GM18909 (cell line): Measurements from ENCODE around the gene SRSF5.
"Not testable (repeated sequence)": the region's sequence is repeated elsewhere in the genome, so short reads cannot be mapped to it uniquely, and the experiment has no call there.

Experiments used
- ATAC-seq: cut with Tn5 transposase; IDR thresholded peaks from one replicate; pipeline ENCODE4 v1.9.1; 2021; ENCODE audit warnings: mild to moderate bottlenecking; ENCODE audit not compliant: unreplicated experiment, poor library complexity

The SRSF5 gene

DNA sequence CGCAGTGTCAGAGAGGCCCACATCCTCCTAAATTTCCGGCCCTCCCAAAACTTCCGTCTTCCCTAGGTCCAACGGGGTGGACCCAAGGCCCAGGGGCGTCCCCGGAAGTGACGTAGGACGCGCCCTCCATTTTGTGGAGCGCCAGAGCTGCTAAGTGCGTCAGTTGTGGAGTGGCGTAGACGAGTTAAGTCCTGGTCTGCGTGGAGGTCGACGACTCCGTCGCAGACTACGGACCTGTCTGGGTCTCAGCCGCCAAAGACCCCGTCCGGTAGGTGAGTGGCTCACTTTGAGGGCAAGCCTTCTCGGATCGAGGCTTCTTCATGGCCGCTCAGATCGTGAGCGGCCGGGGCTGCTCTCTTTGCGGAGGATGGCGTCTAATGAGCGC lies at the start of gene SRSF5:
Gene SRSF5 (plus strand): TSS at position 159 of the 385 bp plus-strand sequence. CDS start 1,015 bp downstream, outside the sequence.
- peak; percentile 83 for ATAC-seq

DNA sequence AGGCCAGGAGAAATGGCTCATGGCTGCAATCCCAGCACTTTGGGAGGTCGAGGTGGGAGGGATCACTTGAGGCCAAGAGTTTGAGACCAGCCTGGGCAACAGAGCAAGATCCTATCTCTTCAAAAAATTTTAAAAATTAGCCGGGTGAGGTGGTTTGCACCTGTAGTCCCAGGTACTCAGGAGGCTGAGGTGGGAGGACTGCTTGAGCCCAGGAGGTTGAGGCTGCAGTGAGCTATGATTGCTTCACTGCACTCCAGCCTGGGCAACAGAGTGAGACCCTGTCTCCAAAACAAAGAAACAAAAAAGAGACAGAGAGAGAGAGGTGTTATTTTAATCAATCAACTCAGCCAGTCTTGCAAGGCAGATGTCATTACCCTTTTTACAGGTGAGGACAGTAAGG lies 48.3 kb upstream of the SRSF5 start:
- not testable (repeated sequence) for ATAC-seq

DNA sequence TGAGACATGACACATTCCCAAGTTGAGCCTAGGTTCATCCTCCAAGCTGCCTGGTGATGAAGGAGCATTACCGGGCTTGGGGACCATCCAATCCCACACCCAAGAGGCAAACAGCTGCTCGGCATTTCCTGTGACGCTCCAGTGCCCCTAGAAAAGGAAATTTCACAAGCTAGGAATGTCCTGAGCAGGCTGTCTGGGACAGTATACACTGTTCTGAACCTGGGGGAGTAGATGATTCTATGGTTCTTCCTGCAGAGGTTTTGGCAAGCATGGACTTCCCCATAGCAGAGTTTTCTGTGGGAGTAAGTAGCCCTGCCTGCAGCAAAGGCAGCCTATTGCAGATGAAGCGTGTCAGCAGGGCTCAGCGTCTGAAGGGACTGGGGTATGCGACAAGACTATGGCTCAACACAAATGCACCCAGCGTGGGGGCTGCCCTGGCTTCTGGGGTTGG lies 47.4 kb upstream of the SRSF5 start:
- no peak for ATAC-seq

GRCh38 chr14:69720912-69721311 lies 46.0 kb upstream of the SRSF5 start:
- no peak for ATAC-seq

- peak; percentile 90 for ATAC-seq
Observed at GRCh38 chr14:69726761-69727511, 40.0 kb upstream of the SRSF5 start.

DNA sequence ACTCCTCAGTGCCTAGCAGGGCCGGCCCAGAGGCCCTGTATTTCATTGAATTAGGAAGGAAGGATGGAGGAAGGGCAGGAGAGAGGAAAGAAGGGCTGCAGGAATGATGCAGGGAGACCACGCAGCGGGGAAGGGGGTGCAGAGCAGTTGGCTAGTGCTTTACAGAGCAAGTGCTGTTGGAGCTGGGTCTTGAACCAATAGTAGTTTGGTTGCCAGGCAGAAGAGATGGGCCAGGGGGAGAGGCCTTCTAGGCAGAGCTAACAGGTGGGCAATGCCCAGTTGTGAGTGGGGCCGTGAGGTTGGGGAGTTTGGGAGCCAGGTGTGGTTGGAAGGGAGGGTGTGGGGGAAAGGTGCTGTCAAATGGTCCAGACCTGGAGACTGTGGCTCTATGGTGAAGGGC lies 39.1 kb upstream of the SRSF5 start:
- no peak for ATAC-seq

- ATAC-seq: not testable (repeated sequence)
Observed at GRCh38 chr14:69731919-69732598, 34.9 kb upstream of the SRSF5 start.

DNA sequence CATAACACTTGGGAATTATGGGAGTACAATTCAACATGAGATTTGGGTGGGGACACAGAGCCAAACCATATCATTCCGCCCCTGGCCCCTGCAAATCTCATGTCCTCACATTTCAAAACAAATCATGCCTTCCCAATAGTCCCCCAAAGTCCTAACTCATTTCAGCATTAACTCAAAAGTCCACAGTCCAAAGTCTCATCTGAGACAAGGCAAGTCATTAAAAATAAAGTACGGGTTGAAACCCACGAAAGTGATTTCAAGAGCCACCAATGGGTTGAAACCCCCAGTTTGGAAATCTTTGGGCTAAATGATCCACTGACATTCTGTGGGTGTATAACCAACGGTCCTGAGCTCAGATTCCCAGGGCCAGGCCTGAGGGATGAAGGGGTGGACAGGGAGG lies 30.5 kb upstream of the SRSF5 start:
- ATAC-seq: not testable (repeated sequence)

DNA sequence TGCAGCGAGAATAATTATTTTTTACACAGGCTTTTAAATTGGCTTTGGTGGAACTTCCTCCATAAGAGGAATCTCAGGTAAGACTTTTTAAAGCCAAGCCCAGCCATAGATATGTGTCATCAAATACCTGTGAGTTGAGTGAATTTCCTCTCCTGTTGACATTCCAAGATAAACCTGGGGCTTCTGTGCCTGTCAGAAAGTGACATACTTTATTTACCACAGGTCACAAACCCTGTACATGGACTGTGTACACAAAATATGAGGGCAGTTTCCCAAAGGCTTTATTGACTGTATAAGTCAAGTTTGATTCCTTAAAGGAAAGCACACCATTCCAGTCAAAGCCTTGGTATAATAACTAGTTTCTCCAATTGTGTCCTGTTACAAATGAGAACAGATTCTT lies 25.9 kb upstream of the SRSF5 start:
- no peak for ATAC-seq

DNA sequence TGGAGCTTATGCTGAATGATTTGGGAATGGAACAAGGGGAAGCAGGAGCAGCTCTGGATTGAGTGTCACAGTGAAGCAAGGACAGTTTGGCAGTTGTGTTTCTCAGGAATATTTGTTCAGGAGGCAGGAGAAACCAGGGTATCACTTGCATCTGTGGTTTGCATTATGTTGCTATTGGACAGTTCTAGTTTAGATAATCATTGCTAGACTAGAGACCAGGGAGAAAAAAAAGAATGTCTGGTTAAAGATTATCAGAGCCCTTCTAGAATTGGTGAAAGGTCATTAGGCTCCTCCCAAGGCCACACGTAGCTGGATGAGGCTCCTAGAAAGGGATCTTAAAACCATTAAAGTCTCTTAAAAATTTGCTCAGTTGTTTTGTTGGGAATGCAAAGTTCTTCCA lies 17.0 kb upstream of the SRSF5 start:
- ATAC-seq: no peak

DNA sequence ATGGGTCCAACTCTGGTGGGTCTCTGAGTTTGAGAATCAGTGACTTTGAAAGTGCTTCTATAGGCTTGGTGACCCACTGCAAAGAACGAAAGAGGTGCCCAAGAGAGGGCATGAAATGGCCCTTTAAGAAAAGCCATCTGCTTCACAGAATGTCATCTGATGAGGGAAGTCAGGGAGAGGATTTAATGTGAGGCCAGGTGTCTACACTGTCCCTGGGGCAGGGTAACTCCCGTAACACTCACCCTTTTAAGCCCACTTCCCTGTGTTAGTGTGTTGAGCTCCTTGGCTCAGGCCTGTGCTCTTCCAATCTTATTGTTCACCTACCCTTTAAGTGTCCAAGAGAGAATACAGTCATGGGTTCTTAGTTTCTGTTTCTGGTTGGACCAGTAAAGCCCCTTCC lies 16.4 kb upstream of the SRSF5 start:
- ATAC-seq: no peak

GRCh38 chr14:69752773-69753172 lies 14.2 kb upstream of the SRSF5 start:
- no peak for ATAC-seq

DNA sequence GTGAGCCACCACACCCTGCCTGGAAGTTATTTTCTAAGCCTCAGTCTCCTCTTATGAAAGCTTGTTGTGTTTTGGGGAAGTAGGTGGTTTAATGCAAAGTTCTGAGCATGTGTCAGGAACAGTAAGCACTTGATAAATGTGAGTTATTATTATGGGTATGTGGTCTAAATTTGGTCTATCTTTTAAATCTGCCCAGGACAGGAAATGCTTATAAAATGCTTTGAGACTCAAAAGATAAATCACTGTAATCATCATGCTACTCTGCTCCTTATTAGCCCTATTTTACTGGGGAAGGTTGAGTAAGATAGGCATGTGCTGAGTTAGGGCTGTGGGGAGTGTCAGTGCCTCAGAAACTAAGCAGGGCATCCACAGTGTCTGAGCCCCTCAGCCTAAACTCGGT lies 13.1 kb upstream of the SRSF5 start:
- no peak for ATAC-seq

- ATAC-seq: no peak
Observed at GRCh38 chr14:69754487-69754886, 12.5 kb upstream of the SRSF5 start.

DNA sequence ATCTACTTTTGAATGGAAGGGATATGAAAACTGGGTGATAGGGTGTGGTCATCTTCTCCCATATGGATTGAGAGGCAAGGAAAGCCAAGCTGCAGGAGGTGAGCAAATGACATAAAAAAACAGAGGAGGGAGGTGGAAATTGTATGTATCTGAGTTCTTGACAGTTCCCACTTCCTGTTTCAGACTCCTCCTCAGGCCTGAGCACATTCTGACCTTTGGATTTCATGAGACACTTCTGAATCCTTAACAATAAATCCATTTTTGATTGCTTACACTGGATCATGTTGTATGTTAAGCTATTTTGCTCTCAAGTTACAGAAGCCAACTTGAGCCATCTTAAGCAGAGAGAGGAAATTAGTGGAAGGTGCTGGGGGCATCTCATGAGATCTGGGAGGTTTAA lies 11.6 kb upstream of the SRSF5 start:
- ATAC-seq: no peak

DNA sequence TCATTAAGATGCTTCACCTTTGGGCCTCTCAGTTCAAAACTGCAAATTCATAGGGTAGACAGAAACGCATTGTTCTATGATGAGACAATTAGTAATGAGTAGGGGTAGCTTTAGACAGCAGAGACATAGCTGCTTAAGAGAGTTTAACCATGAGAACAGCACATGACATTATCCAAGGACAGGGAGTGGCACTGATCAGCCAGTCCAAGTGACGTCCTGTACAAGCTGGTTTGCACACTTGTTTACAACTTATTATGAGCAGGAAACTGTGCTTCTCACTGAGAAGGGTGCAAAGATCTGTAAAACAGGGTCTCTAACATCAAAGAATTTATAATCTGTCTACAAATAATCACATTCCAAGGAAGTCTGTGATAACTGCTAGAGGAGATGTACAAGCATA lies 11.2 kb upstream of the SRSF5 start:
- no peak for ATAC-seq

GRCh38 chr14:69756298-69756697 lies 10.6 kb upstream of the SRSF5 start:
- ATAC-seq: no peak

- no peak for ATAC-seq
Observed at GRCh38 chr14:69760810-69761209, 6.1 kb upstream of the SRSF5 start.

- ATAC-seq: no peak
Observed at GRCh38 chr14:69763761-69764510, 3.0 kb upstream of the SRSF5 start.

DNA sequence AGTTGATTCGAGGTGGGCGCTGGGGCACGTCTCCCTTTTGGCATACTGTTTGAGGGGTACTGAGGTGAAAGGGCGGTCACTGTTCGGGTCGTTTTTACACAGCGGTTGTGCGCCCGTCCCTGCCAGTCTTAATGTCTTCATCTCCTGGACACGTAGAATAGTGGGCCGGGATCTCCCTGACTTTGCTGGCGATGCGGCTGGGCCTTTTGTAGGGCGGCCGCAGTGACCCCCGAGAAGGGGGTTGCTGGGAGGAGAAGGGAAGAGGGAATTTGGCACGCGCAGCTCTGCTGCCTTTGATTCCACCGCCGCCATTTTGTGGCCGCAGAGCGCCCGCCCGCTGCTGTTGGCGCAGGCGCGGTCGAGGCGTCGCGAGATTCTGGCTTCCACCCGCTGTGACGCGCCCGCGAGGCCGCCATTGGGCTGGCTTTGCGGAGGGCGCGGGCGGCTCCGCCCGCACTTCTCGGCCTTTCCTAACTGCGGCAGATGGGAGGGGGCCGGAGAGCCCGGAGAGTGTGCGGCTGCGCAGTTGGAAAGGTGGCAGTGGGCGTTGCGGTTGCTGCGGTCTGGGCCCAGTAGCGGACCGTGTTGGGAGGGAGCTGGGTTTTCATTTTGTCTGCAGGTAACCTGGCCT lies 542 bp downstream of the SRSF5 start:
- ATAC-seq: peak; percentile 78

GRCh38 chr14:69768873-69769272 lies 1.9 kb downstream of the SRSF5 start:
- ATAC-seq: no peak
